SK-N-SH treated with all-trans-retinoic acid at 6 μM for 48 hours (cell line): ENCODE results near the gene CCDC3.

Experiments
- ATAC-seq: fragments of 200-7000 bp; cut with Tn5 transposase; 3 replicates; pipeline ENCODE4 v1.9.1; 2020; ENCODE audit warnings: mild to moderate bottlenecking, moderate library complexity
- ARNTL ChIP-seq: fragments of 450-650 bp; formaldehyde crosslinking; IDR thresholded peaks from 2 replicates; pipeline ENCODE4 v1.5.0; 2020; ENCODE audit warnings: low read depth, mild to moderate bottlenecking, moderate library complexity, borderline replicate concordance
- BACH2 ChIP-seq: fragments of 250-450 bp; sonication (Bioruptor Pico); IDR thresholded peaks from 2 replicates; pipeline ENCODE4 v1.9.0; 2021; ENCODE audit warnings: mild to moderate bottlenecking, borderline replicate concordance
- CREB5 ChIP-seq: fragments of 250-450 bp; sonication (Bioruptor Pico); IDR thresholded peaks from 2 replicates; pipeline ENCODE4 v1.5.1; 2020; ENCODE audit warnings: low read depth, mild to moderate bottlenecking, moderate library complexity
- CSDC2 ChIP-seq: fragments of 250-450 bp; sonication (Bioruptor Pico); IDR thresholded peaks from 2 replicates; pipeline ENCODE4 v1.5.0; 2020; ENCODE audit warnings: mild to moderate bottlenecking, moderate library complexity
- ESRRG ChIP-seq: fragments of 250-450 bp; sonication (Bioruptor Pico); IDR thresholded peaks from 2 replicates; pipeline ENCODE4 v1.6.1; 2021; ENCODE audit warnings: mild to moderate bottlenecking
- GLIS3 ChIP-seq: fragments of 250-450 bp; sonication (Bioruptor Pico); IDR thresholded peaks from 2 replicates; pipeline ENCODE4 v1.5.0; 2020; ENCODE audit warnings: mild to moderate bottlenecking, moderate library complexity
- ISL1 ChIP-seq: fragments of 250-450 bp; sonication (Bioruptor Pico); IDR thresholded peaks from 2 replicates; pipeline ENCODE4 v2.1.2; 2022; ENCODE audit warnings: mild to moderate bottlenecking, moderate library complexity
- OSR1 ChIP-seq: fragments of 250-450 bp; sonication (Bioruptor Pico); IDR thresholded peaks from 2 replicates; pipeline ENCODE4 v1.8.0; 2022; ENCODE audit warnings: moderate library complexity, mild to moderate bottlenecking, inconsistent platforms
- PPARA ChIP-seq: fragments of 250-450 bp; sonication (Bioruptor Pico); IDR thresholded peaks from 2 replicates; pipeline ENCODE4 v1.5.0; 2020; ENCODE audit warnings: mild to moderate bottlenecking, borderline replicate concordance
- RARB ChIP-seq: fragments of 250-450 bp; sonication (Bioruptor Pico); IDR thresholded peaks from 2 replicates; pipeline ENCODE4 v1.8.0; 2021; ENCODE audit warnings: mild to moderate bottlenecking, moderate library complexity
- SNAI2 ChIP-seq: fragments of 250-450 bp; sonication (Bioruptor Pico); IDR thresholded peaks from 2 replicates; pipeline ENCODE4 v1.5.0; 2020; ENCODE audit warnings: mild to moderate bottlenecking, moderate library complexity
- TCF4 ChIP-seq: fragments of 250-450 bp; sonication (Bioruptor Pico); IDR thresholded peaks from 2 replicates; pipeline ENCODE4 v1.8.0; 2021; ENCODE audit warnings: mild to moderate bottlenecking, moderate library complexity, borderline replicate concordance
- TOX ChIP-seq: fragments of 250-450 bp; sonication (Bioruptor Pico); IDR thresholded peaks from 2 replicates; pipeline ENCODE4 v1.8.0; 2021; ENCODE audit warnings: mild to moderate bottlenecking, moderate library complexity, borderline replicate concordance
- ZC3H10 ChIP-seq: fragments of 250-450 bp; sonication (Bioruptor Pico); IDR thresholded peaks from 2 replicates; pipeline ENCODE4 v1.5.1; 2021; ENCODE audit warnings: mild to moderate bottlenecking, moderate library complexity
- ZFP30 ChIP-seq: fragments of 450-650 bp; formaldehyde crosslinking; IDR thresholded peaks from 2 replicates; pipeline ENCODE4 v1.5.0; 2022; ENCODE audit warnings: mild to moderate bottlenecking, moderate library complexity
- ZNF565 ChIP-seq: fragments of 450-650 bp; formaldehyde crosslinking; conservative IDR thresholded peaks from 2 replicates; pipeline ENCODE4 v1.5.0; 2020; ENCODE audit warnings: low read depth, mild to moderate bottlenecking, moderate library complexity
- ZNF70 ChIP-seq: fragments of 450-650 bp; formaldehyde crosslinking; IDR thresholded peaks from 2 replicates; pipeline ENCODE4 v1.5.0; 2020; ENCODE audit warnings: mild to moderate bottlenecking, moderate library complexity
- ZNF8 ChIP-seq: fragments of 450-650 bp; formaldehyde crosslinking; IDR thresholded peaks from 2 replicates; pipeline ENCODE4 v1.5.0; 2020; ENCODE audit warnings: mild to moderate bottlenecking, moderate library complexity
- TF ChIP-seq, protein P1 (sequence below): fragments of 250-450 bp; sonication (Bioruptor Pico); IDR thresholded peaks from 2 replicates; pipeline ENCODE4 v1.8.0; 2021; ENCODE audit warnings: low read depth, mild to moderate bottlenecking, moderate library complexity, borderline replicate concordance
- TF ChIP-seq, protein P2 (sequence below): fragments of 250-450 bp; sonication (Bioruptor Pico); IDR thresholded peaks from 2 replicates; pipeline ENCODE4 v1.5.1; 2021; ENCODE audit warnings: mild to moderate bottlenecking, moderate library complexity
- TF ChIP-seq, protein P3 (sequence below): fragments of 250-450 bp; sonication (Bioruptor Pico); IDR thresholded peaks from 2 replicates; pipeline ENCODE4 v1.5.0; 2020; ENCODE audit warnings: mild to moderate bottlenecking, moderate library complexity

Gene CCDC3

GRCh38 chr10:12916587-12916986 is 84.9 kb downstream of the CCDC3 start:
- TF ChIP-seq ESRRG (CRISPR knock-in tag) (no peak), RARB (CRISPR knock-in tag) (no peak), GLIS3 (CRISPR knock-in tag) (no peak), ZNF8 (no peak)
- ATAC-seq, result no peak

DNA sequence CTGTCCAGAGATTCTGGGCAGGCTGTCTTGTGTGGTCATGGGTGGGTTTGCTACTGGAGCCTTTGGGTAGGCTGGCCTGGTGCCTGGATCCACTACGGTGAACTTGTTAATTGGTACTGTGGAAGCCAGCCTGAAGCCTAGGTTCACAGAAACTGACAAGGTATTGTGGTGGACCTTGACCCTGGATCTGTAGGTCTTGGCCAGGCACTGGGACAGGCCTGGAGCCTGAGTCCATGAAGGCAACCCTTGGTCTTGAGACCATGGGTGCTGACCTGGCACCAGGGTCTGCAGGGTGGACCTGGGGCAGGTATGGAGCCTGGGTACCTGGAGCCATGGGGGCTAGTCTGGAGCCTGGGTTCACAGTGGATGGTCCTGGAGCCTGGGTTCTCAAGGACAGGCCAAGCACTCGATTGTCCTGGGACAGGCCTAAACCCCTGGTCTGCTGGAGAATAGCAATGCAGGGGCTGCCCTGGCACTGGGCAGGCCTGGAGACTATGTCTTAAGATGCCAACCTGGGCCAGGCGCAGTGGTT is 85.8 kb downstream of the CCDC3 start:
- TF ChIP-seq, protein P1, sequence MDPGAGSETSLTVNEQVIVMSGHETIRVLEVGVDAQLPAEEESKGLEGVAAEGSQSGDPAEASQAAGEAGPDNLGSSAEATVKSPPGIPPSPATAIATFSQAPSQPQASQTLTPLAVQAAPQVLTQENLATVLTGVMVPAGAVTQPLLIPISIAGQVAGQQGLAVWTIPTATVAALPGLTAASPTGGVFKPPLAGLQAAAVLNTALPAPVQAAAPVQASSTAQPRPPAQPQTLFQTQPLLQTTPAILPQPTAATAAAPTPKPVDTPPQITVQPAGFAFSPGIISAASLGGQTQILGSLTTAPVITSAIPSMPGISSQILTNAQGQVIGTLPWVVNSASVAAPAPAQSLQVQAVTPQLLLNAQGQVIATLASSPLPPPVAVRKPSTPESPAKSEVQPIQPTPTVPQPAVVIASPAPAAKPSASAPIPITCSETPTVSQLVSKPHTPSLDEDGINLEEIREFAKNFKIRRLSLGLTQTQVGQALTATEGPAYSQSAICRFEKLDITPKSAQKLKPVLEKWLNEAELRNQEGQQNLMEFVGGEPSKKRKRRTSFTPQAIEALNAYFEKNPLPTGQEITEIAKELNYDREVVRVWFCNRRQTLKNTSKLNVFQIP (CRISPR knock-in tag), result no peak
- TF ChIP-seq ESRRG (CRISPR knock-in tag) (no peak), PPARA (no peak)
- ATAC-seq, result no peak

DNA sequence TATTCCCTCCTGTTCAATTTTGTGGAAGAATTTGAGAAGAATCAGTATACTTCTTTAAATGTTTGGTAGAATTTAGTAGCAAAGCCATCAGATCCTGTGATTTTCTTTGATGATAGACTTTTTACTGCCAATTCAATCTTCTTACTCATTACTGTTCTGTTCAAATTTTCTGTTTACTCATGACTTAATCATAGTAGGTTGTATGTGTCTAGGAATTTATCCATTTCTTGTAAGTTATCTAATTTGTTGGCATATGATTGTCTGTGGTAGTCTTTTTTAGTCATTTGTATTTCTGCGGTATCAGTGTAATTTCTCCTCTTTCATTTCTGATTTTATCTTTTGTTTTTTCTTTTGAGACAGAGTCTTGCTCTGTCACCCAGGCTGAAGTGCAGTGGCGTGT is 87.4 kb downstream of the CCDC3 start:
- TF ChIP-seq GLIS3 (CRISPR knock-in tag) (no peak), ARNTL (CRISPR knock-in tag) (no peak), ISL1 (no peak), TOX (CRISPR knock-in tag) (no peak), ZNF565 (no peak), TCF4 (no peak), ESRRG (CRISPR knock-in tag) (no peak), RARB (CRISPR knock-in tag) (no peak), ZNF8 (no peak), ZNF70 (CRISPR knock-in tag) (no peak)
- TF ChIP-seq, protein P2, sequence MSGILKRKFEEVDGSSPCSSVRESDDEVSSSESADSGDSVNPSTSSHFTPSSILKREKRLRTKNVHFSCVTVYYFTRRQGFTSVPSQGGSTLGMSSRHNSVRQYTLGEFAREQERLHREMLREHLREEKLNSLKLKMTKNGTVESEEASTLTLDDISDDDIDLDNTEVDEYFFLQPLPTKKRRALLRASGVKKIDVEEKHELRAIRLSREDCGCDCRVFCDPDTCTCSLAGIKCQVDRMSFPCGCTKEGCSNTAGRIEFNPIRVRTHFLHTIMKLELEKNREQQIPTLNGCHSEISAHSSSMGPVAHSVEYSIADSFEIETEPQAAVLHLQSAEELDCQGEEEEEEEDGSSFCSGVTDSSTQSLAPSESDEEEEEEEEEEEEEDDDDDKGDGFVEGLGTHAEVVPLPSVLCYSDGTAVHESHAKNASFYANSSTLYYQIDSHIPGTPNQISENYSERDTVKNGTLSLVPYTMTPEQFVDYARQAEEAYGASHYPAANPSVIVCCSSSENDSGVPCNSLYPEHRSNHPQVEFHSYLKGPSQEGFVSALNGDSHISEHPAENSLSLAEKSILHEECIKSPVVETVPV (CRISPR knock-in tag), result no peak
- no peak for ATAC-seq

GRCh38 chr10:12911795-12912194 is 89.7 kb downstream of the CCDC3 start:
- ATAC-seq, result no peak
- no peak for TF ChIP-seq ISL1
- TF ChIP-seq CREB5 (CRISPR knock-in tag), result no peak
- no peak for TF ChIP-seq CSDC2 (CRISPR knock-in tag)
- TF ChIP-seq ZNF565, result no peak
- TF ChIP-seq, protein P1 (CRISPR knock-in tag), result no peak
- no peak for TF ChIP-seq ZC3H10 (CRISPR knock-in tag)
- TF ChIP-seq GLIS3 (CRISPR knock-in tag), result no peak
- TF ChIP-seq ZNF8, result no peak
- no peak for TF ChIP-seq BACH2 (CRISPR knock-in tag)
- no peak for TF ChIP-seq TOX (CRISPR knock-in tag)
- TF ChIP-seq ZFP30 (CRISPR knock-in tag), result no peak
- no peak for TF ChIP-seq ZNF70 (CRISPR knock-in tag)
- TF ChIP-seq OSR1 (CRISPR knock-in tag), result no peak
- TF ChIP-seq ESRRG (CRISPR knock-in tag), result no peak
- no peak for TF ChIP-seq ARNTL (CRISPR knock-in tag)
- TF ChIP-seq TCF4, result no peak
- TF ChIP-seq SNAI2 (CRISPR knock-in tag), result no peak
- TF ChIP-seq, all 23 proteins: peak for 0

- ATAC-seq, result no peak
- TF ChIP-seq, protein P1 (CRISPR knock-in tag), result no peak
- TF ChIP-seq RARB (CRISPR knock-in tag) (no peak), ISL1 (no peak), ZNF70 (CRISPR knock-in tag) (no peak), ZC3H10 (CRISPR knock-in tag) (no peak), BACH2 (CRISPR knock-in tag) (no peak), ESRRG (CRISPR knock-in tag) (no peak), ARNTL (CRISPR knock-in tag) (no peak), CSDC2 (CRISPR knock-in tag) (no peak), GLIS3 (CRISPR knock-in tag) (no peak)
- TF ChIP-seq, protein P3, sequence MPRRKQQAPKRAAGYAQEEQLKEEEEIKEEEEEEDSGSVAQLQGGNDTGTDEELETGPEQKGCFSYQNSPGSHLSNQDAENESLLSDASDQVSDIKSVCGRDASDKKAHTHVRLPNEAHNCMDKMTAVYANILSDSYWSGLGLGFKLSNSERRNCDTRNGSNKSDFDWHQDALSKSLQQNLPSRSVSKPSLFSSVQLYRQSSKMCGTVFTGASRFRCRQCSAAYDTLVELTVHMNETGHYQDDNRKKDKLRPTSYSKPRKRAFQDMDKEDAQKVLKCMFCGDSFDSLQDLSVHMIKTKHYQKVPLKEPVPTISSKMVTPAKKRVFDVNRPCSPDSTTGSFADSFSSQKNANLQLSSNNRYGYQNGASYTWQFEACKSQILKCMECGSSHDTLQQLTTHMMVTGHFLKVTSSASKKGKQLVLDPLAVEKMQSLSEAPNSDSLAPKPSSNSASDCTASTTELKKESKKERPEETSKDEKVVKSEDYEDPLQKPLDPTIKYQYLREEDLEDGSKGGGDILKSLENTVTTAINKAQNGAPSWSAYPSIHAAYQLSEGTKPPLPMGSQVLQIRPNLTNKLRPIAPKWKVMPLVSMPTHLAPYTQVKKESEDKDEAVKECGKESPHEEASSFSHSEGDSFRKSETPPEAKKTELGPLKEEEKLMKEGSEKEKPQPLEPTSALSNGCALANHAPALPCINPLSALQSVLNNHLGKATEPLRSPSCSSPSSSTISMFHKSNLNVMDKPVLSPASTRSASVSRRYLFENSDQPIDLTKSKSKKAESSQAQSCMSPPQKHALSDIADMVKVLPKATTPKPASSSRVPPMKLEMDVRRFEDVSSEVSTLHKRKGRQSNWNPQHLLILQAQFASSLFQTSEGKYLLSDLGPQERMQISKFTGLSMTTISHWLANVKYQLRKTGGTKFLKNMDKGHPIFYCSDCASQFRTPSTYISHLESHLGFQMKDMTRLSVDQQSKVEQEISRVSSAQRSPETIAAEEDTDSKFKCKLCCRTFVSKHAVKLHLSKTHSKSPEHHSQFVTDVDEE (CRISPR knock-in tag), result no peak
- TF ChIP-seq, protein P2 (CRISPR knock-in tag), result no peak
Observed at GRCh38 chr10:12910835-12911234, 90.7 kb downstream of the CCDC3 start.
